ENCODE results near the gene SH3PXD2A.

SH3PXD2A gene

GRCh38 chr10:103691723-103692435, 163.5 kb downstream of the SH3PXD2A start:
- H3K36me3 Mint-ChIP-seq (ENCODE audit: low read depth) = no peaks in the 10 kb centered on the region
- H3K4me3 Mint-ChIP-seq = peak overlapping the region; percentile 28
- DNase-seq = no peak
- H3K9me3 Mint-ChIP-seq = no peaks in the 10 kb centered on the region
- H3K4me1 Mint-ChIP-seq = peaks cover 31% of the 10 kb centered on the region
- H3K27me3 Mint-ChIP-seq = peaks cover 5% of the 10 kb centered on the region
- no peak overlapping the region for H3K27ac Mint-ChIP-seq
- no peak for ATAC-seq

GRCh38 chr10:103691267-103691666, 164.1 kb downstream of the SH3PXD2A start:
- Mint-ChIP-seq H3K36me3 (ENCODE audit: low read depth) (no peaks in the 10 kb centered on the region), H3K27ac (no peak overlapping the region), H3K9me3 (no peaks in the 10 kb centered on the region), H3K27me3 (peaks cover 5% of the 10 kb centered on the region), H3K4me3 (no peak overlapping the region), H3K4me1 (peaks cover 27% of the 10 kb centered on the region)
- no peak for ATAC-seq
- no peak for DNase-seq

GRCh38 chr10:103690281-103690680, 165.1 kb downstream of the SH3PXD2A start:
- Mint-ChIP-seq H3K27me3 (peaks cover 5% of the 10 kb centered on the region), H3K4me3 (no peak overlapping the region), H3K9me3 (no peaks in the 10 kb centered on the region), H3K4me1 (peaks cover 19% of the 10 kb centered on the region), H3K36me3 (ENCODE audit: low read depth) (no peaks in the 10 kb centered on the region), H3K27ac (no peak overlapping the region)
- ATAC-seq = no peak
- no peak for DNase-seq

GRCh38 chr10:103688491-103688890, 166.9 kb downstream of the SH3PXD2A start:
- peaks cover 2% of the 10 kb centered on the region for H3K27me3 Mint-ChIP-seq
- no peaks in the 10 kb centered on the region for H3K36me3 Mint-ChIP-seq (ENCODE audit: low read depth)
- peaks cover 15% of the 10 kb centered on the region for H3K4me1 Mint-ChIP-seq
- H3K27ac Mint-ChIP-seq = no peak overlapping the region
- ATAC-seq = no peak
- no peak overlapping the region for H3K4me3 Mint-ChIP-seq
- no peaks in the 10 kb centered on the region for H3K9me3 Mint-ChIP-seq
- no peak for DNase-seq

GRCh38 chr10:103687718-103688117, 167.7 kb downstream of the SH3PXD2A start:
- Mint-ChIP-seq H3K27ac (no peak overlapping the region), H3K36me3 (ENCODE audit: low read depth) (no peaks in the 10 kb centered on the region), H3K4me1 (peaks cover 13% of the 10 kb centered on the region), H3K9me3 (no peaks in the 10 kb centered on the region), H3K4me3 (no peak overlapping the region), H3K27me3 (no peaks in the 10 kb centered on the region)
- ATAC-seq (no peak), DNase-seq (no peak)

GRCh38 chr10:103687172-103687571, 168.2 kb downstream of the SH3PXD2A start:
- Mint-ChIP-seq H3K9me3 (no peaks in the 10 kb centered on the region), H3K27ac (no peak overlapping the region)
- no peak for ATAC-seq

GRCh38 chr10:103685880-103686669, 169.3 kb downstream of the SH3PXD2A start:
- Mint-ChIP-seq H3K27ac (no peak overlapping the region), H3K4me3 (no peak overlapping the region), H3K9me3 (no peaks in the 10 kb centered on the region), H3K27me3 (no peaks in the 10 kb centered on the region), H3K36me3 (ENCODE audit: low read depth) (no peaks in the 10 kb centered on the region), H3K4me1 (peaks cover 3% of the 10 kb centered on the region)
- ATAC-seq (peak; percentile 86), DNase-seq (peak; percentile 82)

More at GRCh38 chr10:103687172-103687571, 168.2 kb downstream of the SH3PXD2A start:
- H3K27me3 Mint-ChIP-seq = no peaks in the 10 kb centered on the region
- no peaks in the 10 kb centered on the region for H3K36me3 Mint-ChIP-seq (ENCODE audit: low read depth)
- peaks cover 10% of the 10 kb centered on the region for H3K4me1 Mint-ChIP-seq
- no peak overlapping the region for H3K4me3 Mint-ChIP-seq
- DNase-seq = no peak

- Mint-ChIP-seq H3K36me3 (ENCODE audit: low read depth) (no peaks in the 10 kb centered on the region), H3K9me3 (no peaks in the 10 kb centered on the region), H3K27me3 (no peaks in the 10 kb centered on the region), H3K4me3 (no peak overlapping the region), H3K27ac (no peak overlapping the region), H3K4me1 (peaks cover 7% of the 10 kb centered on the region)
- ATAC-seq = no peak
- DNase-seq = no peak
These were observed 171.5 kb downstream of the SH3PXD2A start for GRCh38 chr10:103683851-103684250.

GRCh38 chr10:103682631-103683030, 172.7 kb downstream of the SH3PXD2A start:
- Mint-ChIP-seq H3K36me3 (ENCODE audit: low read depth) (no peaks in the 10 kb centered on the region), H3K4me1 (peaks cover 18% of the 10 kb centered on the region), H3K4me3 (no peak overlapping the region), H3K27me3 (no peaks in the 10 kb centered on the region), H3K27ac (no peak overlapping the region), H3K9me3 (no peaks in the 10 kb centered on the region)
- no peak for DNase-seq
- no peak for ATAC-seq

GRCh38 chr10:103681617-103682399, 173.6 kb downstream of the SH3PXD2A start:
- ATAC-seq = no peak
- Mint-ChIP-seq H3K36me3 (ENCODE audit: low read depth) (no peaks in the 10 kb centered on the region), H3K27ac (no peak overlapping the region), H3K9me3 (no peaks in the 10 kb centered on the region), H3K4me3 (no peak overlapping the region), H3K27me3 (no peaks in the 10 kb centered on the region), H3K4me1 (peaks cover 18% of the 10 kb centered on the region)
- DNase-seq = no peak

- Mint-ChIP-seq H3K27me3 (no peaks in the 10 kb centered on the region), H3K27ac (no peak overlapping the region), H3K9me3 (no peaks in the 10 kb centered on the region), H3K4me3 (no peak overlapping the region), H3K36me3 (ENCODE audit: low read depth) (no peaks in the 10 kb centered on the region), H3K4me1 (peaks cover 18% of the 10 kb centered on the region)
- ATAC-seq = no peak
- DNase-seq = no peak
These were observed 174.5 kb downstream of the SH3PXD2A start for GRCh38 chr10:103680869-103681236.

- Mint-ChIP-seq H3K27ac (no peak overlapping the region), H3K9me3 (no peaks in the 10 kb centered on the region), H3K27me3 (no peaks in the 10 kb centered on the region), H3K4me3 (no peak overlapping the region), H3K36me3 (ENCODE audit: low read depth) (no peaks in the 10 kb centered on the region), H3K4me1 (peaks cover 18% of the 10 kb centered on the region)
- ATAC-seq (no peak), DNase-seq (no peak)
These were observed 176.1 kb downstream of the SH3PXD2A start for GRCh38 chr10:103679096-103679790.

GRCh38 chr10:103678178-103678526, 177.2 kb downstream of the SH3PXD2A start:
- peak; percentile 77 for DNase-seq
- H3K4me3 Mint-ChIP-seq = peak overlapping the region; percentile 73
- H3K36me3 Mint-ChIP-seq (ENCODE audit: low read depth) = no peaks in the 10 kb centered on the region
- peaks cover 18% of the 10 kb centered on the region for H3K4me1 Mint-ChIP-seq
- peak; percentile 97 for ATAC-seq
- no peaks in the 10 kb centered on the region for H3K27me3 Mint-ChIP-seq
- no peaks in the 10 kb centered on the region for H3K9me3 Mint-ChIP-seq
- H3K27ac Mint-ChIP-seq = peak overlapping the region; percentile 77

GRCh38 chr10:103677486-103678177, 177.7 kb downstream of the SH3PXD2A start:
- Mint-ChIP-seq H3K4me3 (peak overlapping the region; percentile 73), H3K27me3 (no peaks in the 10 kb centered on the region), H3K27ac (peak overlapping the region; percentile 77), H3K9me3 (no peaks in the 10 kb centered on the region), H3K36me3 (ENCODE audit: low read depth) (no peaks in the 10 kb centered on the region), H3K4me1 (peaks cover 18% of the 10 kb centered on the region)
- ATAC-seq (no peak), DNase-seq (no peak)
